T follicular helper cell (primary cell): ENCODE measurements around the gene EEFSEC.

Experiments
- DNase-seq: peaks from one replicate; pipeline ENCODE4 v3.0.0-alpha.2; 2020; ENCODE audit warnings: low read depth

The EEFSEC gene

DNA sequence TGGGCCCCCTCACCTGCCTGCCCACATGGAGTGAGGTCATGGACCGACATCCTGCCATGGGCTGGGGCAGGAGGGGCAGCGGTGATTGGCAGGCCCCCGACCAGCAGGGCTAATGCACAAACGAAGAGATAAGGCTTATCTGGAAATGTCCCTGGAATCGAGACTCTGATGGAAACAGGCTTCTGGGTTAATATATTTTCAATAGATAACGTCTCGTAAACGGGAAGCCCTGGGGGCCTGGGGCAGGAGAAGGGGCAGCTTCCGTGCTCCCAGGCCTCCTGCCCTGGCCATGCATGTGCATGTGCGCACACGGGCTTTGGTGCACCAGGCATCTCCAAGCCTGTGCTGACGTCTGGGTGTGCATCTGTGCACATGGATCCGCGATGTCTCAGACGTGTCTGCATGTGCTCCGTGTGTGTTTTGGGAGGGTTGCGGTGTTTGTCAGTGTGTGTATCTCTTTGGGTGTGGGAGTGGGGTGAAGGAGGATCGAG is 258.3 kb downstream of the EEFSEC start:
- no peak for DNase-seq

DNA sequence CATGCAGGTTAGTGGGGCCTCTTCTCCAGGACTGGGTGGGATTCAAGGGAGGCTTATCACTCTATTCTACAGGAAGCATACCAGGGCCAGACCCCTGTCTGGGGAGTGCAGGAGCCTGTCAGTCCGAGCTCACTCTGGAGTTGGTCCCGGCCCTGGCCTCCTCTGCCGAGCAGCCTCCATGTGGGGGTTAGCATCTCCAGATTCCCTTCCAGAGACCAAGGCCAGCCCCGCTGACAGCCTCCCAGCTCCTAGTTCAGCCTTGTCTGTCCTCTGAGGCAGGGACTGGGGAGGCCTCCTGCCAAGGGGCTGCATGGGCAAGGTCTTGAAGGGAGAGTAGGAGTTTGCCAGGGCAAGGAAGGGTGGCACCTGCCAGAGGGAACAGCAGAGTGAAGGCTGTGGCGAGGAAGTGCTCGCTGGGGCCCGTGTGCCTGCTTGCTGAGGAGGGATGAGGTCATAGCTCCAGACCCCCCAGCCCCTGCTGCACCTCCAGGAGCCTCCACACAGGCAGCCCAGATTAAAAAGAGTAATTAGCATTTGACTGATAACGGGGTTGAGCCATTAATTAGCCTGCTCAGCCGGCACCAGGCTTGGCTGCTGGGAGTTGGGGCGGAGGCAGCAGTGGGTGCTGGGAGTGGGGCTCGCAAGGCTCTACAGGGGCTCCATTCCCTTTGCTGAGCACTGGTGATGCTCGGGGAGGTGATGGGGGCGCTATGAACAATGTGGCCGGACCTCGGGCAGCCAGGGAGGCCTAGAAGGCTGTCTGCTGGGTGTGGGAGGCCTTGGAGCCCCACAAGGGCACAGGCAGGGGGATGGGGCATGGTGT is 259.1 kb downstream of the EEFSEC start:
- DNase-seq, result no peak

DNA sequence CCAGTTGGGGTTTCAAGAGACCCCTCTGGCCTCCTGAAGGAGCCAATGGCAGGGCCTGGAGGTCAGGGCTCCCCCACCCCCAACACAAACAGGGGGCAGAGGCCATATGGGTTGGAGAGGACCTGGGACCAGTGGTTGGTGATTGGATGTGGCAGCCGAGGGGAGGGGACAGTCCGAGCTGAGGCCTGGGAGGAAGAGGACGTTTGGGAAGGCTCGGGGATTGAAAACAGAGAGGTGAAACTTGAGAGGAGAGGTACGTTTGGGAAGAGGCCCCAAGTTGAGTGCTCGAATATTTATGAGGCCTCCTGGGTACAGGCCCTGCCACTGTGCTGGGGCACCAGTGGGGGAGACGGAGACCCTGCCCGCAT is 259.7 kb downstream of the EEFSEC start:
- DNase-seq, result no peak

DNA sequence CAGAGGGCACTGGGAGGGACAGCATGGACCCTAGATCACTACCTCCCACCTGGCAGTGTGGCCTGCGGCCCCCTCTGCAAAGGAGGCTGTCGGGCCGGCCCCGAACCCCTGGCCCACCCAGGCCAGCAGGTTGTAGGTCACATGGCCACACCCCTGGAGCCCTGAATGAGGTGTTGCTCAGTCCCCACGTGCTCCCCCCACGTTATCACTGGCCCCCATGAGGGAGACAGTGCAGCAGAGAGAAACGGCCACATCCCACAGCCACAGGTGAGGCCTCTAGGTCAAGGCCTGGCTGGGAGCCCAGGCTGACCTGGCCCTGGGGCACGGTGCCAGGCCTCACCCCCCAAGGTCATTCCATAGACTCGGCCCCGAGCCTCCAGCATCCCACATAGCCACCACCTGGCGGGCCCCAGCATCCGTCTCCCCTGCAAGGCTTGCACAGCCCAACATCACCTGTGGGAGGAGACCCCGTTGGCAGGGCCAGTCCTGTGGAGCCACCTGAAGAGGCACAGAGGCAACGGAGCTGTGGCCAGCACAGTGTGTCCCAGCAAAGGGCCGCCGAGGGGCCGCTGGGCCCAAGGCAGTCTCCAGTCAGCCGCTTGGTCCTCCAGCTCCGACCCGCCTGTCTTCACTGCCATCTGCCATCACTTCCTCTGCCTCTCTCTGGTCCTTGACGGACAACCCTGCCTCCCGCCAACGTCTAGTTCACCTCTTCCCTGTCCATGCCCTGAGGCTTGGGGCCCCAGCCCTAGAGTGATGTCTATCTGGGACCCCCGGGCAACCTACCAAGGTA is 260.3 kb downstream of the EEFSEC start:
- no peak for DNase-seq

DNA sequence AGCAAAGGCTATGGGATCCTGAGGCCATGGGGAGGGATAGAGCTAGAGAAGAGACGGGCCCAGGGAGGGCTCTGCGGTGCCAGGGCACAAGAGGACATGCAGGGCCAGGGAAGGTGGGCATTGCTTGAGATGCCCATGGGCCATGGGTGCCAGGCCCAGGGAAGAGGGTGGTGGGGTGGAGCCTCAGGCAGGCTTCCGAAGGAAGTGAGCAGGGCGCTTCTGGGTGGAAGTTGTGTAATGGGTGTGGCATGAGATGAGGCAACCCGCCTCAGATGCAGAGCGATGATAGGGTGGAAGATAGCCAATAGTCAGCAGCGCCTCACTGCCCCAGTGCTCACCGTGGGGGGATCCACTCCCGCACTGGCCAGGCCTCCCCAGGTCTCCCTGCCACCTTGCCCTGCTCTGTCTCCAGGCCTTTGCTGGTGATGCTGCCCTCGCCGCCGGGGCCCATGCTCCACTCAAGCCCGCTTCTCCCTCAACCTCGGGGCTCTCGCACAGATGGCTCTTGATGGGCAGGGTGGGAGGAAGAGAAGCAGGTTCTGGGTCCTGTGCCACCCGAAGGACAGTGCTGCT is 262.0 kb downstream of the EEFSEC start:
- no peak for DNase-seq

DNA sequence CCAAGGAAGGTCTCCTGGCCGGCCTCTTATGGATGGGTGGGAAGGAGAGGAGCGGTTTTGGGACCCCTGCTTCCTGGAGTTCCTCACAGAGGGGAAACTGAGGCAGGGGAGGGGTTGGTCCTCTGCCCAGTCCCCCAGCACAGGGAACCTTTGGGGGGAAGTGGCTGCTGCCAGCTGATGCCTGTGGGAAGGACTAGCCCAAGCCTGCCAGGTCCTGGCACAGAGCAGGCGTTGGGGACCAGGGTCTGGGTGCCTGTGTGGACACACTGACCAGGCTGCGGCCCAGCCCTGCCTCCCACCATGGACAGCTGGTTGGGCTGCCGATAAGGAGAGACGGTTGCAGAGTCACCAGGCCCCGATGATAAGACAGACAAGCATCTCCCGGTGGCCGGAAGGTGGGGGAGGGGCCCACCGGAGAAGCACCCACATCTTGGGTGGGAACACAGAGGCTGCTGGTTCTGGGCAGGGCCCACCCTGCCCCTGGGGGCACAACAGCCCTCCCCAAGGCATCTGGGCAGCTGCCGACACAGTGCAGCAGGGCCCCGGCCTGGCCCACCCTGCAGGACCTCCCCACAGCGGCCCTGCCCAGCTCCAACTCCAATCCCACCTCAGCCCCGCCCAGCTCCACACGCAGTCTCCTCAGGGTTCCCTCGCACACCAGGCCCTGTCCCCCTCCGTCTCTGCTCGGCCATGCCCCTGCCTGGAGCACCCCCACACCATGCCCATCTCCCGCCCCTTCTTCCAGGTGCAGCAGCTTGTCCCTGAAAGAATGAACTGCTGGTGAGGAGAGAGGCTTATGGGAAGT is 262.7 kb downstream of the EEFSEC start:
- no peak for DNase-seq

DNA sequence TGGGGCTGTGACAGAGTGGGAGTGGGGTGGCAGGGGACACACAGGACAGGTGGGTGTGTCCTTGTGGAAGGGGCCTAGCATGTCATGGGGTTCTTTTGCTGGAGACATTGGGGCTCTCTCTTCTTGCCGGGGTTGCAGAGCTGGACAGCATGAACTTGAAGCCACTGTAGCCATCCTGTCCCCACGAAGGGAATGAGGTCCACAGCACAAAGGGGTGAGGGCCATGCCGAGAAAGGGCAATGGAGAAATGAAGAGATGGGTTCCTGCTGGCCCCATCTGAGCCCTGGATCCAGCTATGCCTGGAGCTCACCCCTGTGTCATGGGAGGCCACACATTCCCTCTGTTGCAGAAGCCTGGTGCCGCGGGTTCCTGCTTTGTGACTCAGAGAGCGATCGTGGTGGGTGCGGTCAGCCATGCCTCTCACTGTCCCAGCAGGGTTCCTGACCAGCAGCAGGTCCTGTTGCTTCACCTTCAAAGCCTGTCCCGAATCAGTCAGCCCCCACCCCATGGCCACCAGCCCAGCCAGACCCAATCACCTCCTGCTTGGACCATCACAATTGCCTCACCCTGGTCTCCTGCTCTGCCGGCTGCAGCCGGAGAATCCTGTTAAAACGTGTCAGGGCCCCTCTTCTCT is 263.4 kb downstream of the EEFSEC start:
- no peak for DNase-seq

DNA sequence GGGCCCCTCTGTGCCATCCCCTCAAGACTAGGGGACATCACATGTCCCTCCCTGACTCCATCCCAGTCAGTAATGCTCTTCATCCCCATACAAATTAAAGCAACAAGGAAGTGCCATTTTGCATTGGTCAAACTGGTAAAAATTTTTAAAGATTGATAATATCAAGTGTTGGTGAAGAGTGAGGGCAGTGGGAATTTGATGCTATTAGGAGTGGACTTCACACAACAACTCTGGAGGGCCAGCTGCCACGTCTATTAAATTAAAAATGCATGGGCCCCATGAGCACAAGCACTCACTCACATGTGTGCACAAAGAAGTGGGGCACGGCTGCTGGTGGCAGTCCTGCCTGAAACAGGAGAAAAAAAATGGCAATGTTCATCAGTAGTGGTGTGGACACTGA is 265.6 kb downstream of the EEFSEC start:
- DNase-seq, result no peak

DNA sequence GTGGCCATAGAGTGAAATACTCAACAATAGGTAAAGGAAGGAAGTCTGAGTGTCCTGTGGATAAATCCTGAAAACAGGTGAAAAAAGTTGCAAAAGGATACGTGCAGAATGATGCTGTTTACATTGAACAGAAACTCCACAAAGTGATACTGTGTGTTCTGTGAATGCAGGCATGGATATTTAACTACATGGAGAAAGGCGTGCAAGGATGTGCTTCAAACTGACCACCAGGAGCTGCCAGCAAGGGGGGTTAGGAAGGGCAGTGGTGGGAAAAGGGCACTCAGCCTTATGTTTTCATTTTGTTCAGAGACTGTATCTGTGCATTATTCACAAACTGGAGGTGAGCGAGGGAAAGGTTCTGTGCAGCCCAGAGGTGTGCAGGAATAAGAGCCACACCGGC is 266.0 kb downstream of the EEFSEC start:
- DNase-seq, result no peak

DNA sequence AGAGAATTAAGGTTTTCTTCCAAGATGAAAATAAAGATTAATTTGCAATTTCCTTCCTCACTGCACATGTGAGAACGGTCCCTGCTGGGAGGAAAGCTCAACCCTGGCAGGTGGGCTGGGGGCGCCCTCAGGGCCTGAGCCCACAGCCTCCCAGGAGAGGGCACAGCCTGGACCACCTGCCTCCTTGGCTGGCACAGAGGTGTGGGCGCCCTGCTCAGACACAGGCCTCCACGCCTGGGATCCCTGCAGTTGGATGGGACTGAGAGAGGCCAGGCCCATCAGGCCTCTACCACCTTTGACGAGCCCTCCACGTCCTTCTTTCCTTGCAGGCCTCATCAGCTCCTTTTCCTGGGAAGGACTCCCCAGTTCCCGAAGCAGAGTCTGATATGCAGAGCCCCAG is 267.0 kb downstream of the EEFSEC start:
- DNase-seq, result no peak

DNA sequence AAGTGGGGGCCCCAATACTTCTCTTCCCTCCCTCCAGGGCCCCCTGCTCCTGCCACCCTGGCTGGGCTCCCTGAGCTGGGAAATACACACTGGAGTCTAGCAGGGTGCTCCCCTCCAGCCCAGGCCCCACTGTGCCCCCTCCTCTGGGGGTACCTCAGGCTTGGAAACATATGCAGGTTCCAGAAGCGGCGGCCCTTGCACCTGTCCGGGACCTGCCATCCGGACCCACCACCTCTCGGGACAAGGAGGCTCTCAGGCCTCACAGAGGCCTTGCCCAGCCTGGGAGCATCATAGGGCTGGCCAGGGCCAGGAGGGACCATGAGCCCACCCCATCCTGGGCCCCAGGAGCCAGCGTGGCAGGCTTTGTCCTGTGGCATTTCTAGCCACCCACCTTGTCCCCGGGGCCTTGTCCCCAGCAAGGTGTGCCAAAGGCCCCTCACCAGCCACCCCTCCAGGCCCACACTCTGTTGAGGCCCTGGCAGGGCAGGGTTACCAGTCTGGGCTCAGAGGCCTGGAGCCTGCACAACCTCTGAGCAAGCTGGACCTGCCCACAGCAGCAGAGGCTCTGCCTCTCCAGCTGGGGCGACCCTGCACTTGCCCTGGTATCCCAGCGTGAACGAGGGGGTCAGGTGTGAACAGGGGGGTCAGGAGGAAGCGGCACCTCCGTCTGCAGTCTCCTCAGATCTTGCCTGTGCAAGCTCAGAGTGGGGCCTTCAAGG is 267.6 kb downstream of the EEFSEC start:
- no peak for DNase-seq

DNA sequence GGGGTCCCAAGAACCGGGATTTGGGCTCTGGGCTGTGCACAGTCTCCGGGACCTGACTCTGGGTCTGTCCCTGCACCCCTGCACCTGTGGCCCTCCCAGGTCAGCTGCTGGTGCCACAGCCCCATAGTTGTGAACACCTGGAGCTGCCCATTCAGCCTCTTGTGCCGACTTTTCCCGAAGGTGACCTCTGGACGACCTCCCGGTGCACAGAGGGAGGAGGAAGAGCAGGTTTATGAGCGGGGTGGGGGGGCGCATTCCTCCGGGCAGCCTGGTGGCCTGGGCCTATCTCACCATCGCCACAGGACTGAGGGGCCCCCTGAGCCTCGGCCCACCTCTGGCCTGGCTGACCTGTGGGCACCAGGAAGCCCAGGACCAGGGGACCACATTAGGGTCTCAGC is 268.2 kb downstream of the EEFSEC start:
- no peak for DNase-seq

DNA sequence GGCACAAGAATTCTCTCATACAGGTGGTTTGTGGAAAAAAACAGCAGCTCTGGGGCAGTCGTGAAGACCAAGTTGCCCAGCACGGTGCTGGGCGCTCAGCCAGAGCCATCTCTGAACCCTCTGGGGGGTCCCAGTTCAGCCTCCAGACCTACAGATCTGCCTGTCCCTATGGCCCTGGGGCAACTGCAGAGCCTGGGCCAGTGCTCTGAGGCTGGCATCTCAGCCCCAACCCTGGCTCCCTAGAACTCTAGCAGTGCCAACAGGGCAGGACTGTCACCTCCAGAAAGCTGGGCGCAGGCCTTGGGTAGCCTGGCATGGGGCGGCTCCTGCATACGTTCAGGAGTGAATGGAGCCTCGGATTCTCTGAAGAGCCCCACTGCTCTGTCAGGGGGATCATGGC is 268.7 kb downstream of the EEFSEC start:
- no peak for DNase-seq

DNA sequence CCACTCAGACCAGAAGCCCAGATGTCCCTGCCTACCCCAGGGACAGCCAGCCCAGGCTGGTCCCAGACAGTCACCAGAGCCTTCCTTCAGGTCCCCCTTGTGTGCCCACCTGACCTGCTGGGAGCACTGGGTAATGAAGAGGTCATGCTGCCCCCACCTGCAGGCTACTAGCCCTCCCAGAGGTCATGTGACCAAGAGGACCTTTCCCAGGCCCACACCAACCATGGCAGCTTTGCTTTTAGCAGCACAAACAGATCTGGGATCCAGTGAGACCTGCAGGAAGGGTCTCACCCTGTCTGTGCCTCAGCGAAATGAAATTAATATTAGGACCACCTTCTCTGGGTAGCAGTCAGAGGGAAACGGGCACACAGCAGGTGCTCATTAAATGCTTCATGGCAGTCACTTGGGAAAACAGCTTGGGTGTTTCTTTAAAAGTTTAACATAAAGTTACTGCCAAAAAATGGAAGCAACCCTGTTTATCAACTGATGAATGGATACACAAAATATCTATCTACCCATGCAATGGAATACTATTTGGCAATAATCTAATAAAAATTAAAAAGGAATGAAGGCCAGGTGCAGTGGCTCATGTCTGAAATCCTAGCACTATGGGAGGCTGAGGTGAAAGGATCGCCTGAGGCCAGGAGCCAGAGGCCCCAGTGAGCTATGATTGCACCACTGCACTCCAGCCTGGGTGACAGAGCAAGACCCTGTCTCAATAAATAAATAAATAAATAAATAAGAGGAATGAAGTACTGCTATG is 269.7 kb downstream of the EEFSEC start:
- DNase-seq, result no peak

DNA sequence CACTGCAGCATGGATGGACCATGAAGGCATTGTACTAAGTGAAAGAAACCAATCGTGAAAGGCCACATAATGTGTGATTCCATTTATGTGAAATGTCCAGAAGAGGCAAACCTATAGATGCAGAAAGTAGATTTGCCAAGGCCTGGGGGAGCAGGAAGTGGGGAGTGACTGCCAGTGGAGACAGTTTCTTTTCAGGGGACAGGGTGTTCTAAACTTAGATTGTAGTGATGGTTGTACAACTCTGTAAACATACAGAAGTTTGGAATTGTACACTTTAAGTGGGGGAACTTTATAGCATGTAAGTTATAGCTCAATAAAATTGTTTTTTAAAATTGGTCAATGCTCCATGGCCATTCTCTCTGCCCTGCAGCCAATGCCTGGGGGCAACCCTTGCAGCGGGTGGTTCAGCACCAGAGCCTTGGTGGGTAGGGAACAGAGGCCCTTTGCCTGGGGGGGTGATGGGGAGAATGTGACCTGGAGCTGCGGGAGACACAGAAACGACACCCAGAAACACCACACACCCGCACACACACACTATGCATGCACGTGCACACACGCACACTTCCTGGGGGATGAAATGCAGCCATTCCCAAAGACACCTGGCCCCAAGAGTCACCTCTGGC is 270.4 kb downstream of the EEFSEC start:
- no peak for DNase-seq

DNA sequence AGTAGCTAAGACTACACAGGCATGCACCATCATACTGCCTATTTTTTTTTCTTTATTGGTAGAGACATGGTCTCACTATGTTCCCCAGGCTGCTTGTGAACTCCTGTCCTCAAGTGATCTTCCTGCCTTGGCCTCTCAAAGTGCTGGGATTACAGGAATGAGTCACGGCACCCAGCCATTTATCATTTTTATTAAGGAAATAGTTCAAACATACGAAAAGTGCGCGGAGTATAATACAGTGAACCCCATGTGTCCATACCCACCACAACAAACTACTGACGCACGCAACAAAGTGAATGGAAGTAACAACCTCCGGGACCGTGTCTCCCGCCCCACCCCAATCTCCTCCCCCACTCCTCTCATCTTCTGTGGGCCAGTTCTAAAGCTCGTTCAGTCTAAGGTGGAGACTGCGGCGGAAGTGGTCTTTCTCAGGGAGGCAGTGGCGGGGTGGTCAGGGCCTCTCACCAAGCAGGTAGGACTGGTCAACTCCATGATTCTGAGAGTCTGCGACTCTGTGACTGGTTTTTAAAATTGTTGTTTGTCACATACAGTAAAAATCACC is 271.3 kb downstream of the EEFSEC start:
- DNase-seq, result no peak

DNA sequence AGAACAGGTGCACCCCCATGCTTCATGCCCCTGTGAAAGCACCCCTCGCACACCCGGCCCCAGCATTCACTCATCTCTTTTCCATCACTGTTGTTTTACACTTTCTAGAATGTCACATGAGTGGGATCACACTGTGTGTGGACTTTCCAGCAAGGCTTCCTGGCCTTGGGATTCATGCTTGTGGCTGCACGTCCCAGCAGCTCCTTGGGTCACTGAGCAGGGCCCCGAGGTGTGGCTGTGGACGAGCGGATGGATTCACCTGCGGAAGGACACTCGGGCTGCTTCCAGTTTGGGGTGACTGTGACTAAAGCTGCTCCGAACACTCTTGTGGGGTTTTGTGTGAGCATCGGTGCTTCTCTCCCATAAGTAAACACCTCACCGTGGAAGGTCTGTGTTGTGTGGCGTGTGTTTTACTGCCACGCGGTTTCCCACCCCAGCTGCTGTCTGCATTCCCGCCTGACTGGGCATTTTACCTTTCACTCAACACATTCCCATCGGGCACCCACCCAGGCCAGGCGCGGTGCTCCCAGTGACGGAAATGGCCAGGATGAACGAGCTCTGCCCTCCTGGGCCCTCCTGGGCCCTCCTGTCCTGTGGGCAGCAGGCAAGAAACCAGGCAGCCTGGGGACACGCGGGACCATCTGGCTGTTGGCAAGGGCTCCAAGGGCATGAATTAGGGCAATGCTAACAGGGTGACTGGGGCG is 272.0 kb downstream of the EEFSEC start:
- DNase-seq, result no peak

DNA sequence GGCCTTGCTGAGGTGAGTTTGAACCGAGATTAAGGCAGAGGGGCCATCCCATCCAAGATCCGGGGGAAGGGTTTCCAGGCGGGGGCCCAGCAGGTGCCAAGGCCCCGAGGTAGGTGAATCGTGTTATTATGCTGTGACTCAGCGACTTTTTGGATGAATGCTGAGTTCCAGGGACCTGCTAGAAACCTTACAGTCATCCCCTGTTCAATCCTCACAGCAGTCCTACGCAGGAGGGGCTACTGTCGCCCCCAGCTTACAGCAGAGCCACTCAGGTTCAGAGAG is 272.5 kb downstream of the EEFSEC start:
- no peak for DNase-seq
